Hepatocyte (in vitro differentiated cells): ENCODE data around the gene CD80. TPM values are rescaled to one million over a fixed set of nuclear protein-coding genes. Genes with fewer than 3 reads are reported as not detected.
"Not testable (repeated sequence)": the region's sequence is repeated elsewhere in the genome, so short reads cannot be mapped to it uniquely, and the experiment has no call there.

Source experiments
- DNase-seq: peaks from one replicate; pipeline ENCODE4 v3.0.0-alpha.2; 2016; ENCODE audit warnings: low spot score
- H2AFZ ChIP-seq: fragments of 200-600 bp; sonication (generic); 2 replicates; pipeline ENCODE4 v1.6.0; 2016; ENCODE audit warnings: antibody characterized with exemption, mild to moderate bottlenecking
- H3K27ac ChIP-seq: fragments of 200-600 bp; sonication (generic); 2 replicates; pipeline ENCODE4 v1.5.1; 2016; ENCODE audit warnings: mild to moderate bottlenecking
- H3K27me3 ChIP-seq: fragments of 200-600 bp; sonication (generic); 2 replicates; pipeline ENCODE4 v1.6.1; 2016
- H3K36me3 ChIP-seq: fragments of 200-600 bp; sonication (generic); replicated peaks from 2 replicates; pipeline ENCODE4 v1.5.1; 2016; ENCODE audit warnings: low read depth; ENCODE audit not compliant: insufficient read depth
- H3K4me1 ChIP-seq: fragments of 200-600 bp; sonication (generic); 2 replicates; pipeline ENCODE4 v1.5.1; 2016; ENCODE audit warnings: mild to moderate bottlenecking, moderate library complexity; ENCODE audit not compliant: insufficient read depth
- H3K4me2 ChIP-seq: fragments of 200-600 bp; sonication (generic); 2 replicates; pipeline ENCODE4 v1.6.0; 2016
- H3K4me3 ChIP-seq: fragments of 200-600 bp; sonication (generic); 2 replicates; pipeline ENCODE4 v1.5.1; 2016; ENCODE audit warnings: mild to moderate bottlenecking
- H3K79me2 ChIP-seq: fragments of 200-600 bp; sonication (generic); 2 replicates; pipeline ENCODE4 v1.6.0; 2017; ENCODE audit warnings: mild to moderate bottlenecking
- H3K9me2 ChIP-seq: fragments of 200-600 bp; sonication (generic); replicated peaks from 2 replicates; pipeline ENCODE4 v1.6.0; 2017; ENCODE audit warnings: mild to moderate bottlenecking; ENCODE audit not compliant: insufficient read depth
- H3K9me3 ChIP-seq: fragments of 200-600 bp; sonication (generic); 2 replicates; pipeline ENCODE4 v1.5.1; 2016; ENCODE audit warnings: low read depth, mild to moderate bottlenecking
- H4K20me1 ChIP-seq: fragments of 200-600 bp; sonication (generic); 2 replicates; pipeline ENCODE4 v1.6.0; 2016; ENCODE audit warnings: mild to moderate bottlenecking; ENCODE audit not compliant: insufficient read depth, poor library complexity, severe bottlenecking
- CTCF ChIP-seq: fragments of 200-600 bp; sonication (generic); IDR thresholded peaks from 2 replicates; pipeline ENCODE4 v1.5.1; 2016; ENCODE audit warnings: antibody characterized with exemption, mild to moderate bottlenecking; ENCODE audit not compliant: poor library complexity
- EZH2 ChIP-seq: fragments of 200-600 bp; sonication (generic); IDR thresholded peaks from 2 replicates; pipeline ENCODE4 v1.6.1; 2016; ENCODE audit warnings: antibody characterized with exemption, mild to moderate bottlenecking, borderline replicate concordance
- EZH2phosphoT487 ChIP-seq: fragments of 200-600 bp; sonication (generic); IDR thresholded peaks from one replicate; pipeline ENCODE4 v1.6.1; 2018; ENCODE audit warnings: antibody characterized with exemption, mild to moderate bottlenecking, low read depth, moderate library complexity; ENCODE audit not compliant: unreplicated experiment, severe bottlenecking
- WGBS: methylation state at CpG from one replicate; pipeline ENCODE4 v1.1.6; 2016; ENCODE audit warnings: low lambda C conversion rate; ENCODE audit errors: missing lambda C conversion rate; 5-methylcytosine and 5-hydroxymethylcytosine counted together
- polyA plus RNA-seq: library from polyadenylated mRNA; unstranded; fragments of >200 nt; fragmentation: Nextera tagmentation; extraction: Ambion mirVana; gene quantifications from 2 replicates; pipeline ENCODE4 v1.2.1, GENCODE V29; 2016
- total RNA-seq: library from RNA; depleted of rRNA; stranded (reverse); fragments of >200 nt; gene quantifications from 2 replicates; pipeline ENCODE4 v1.2.3, GENCODE V29; 2014

CD80 gene
- total and polyA plus RNA-seq, 2 experiments from 2014 or later, result 0.07 TPM; not detected in 1

- DNase-seq, result no peak
- Histone ChIP-seq H3K27me3 (peaks cover 1% of the 10 kb centered on the region), H3K4me3 (no peak overlapping the region)
These were observed 37.0 kb upstream of the CD80 start for GRCh38 chr3:119596398-119596797.

GRCh38 chr3:119595639-119596334, 36.4 kb upstream of the CD80 start:
- no peaks in the 10 kb centered on the region for H3K36me3 ChIP-seq
- no peaks in the 10 kb centered on the region for H3K9me3 ChIP-seq
- peaks cover 5% of the 10 kb centered on the region for H3K27me3 ChIP-seq
- no peaks in the 10 kb centered on the region for H3K79me2 ChIP-seq
- H3K4me3 ChIP-seq, result no peak overlapping the region
- peaks cover 16% of the 10 kb centered on the region for H3K4me1 ChIP-seq
- no peaks in the 10 kb centered on the region for H4K20me1 ChIP-seq
- H3K4me2 ChIP-seq, result no peak overlapping the region
- TF ChIP-seq CTCF (no peak), EZH2 (no peak), EZH2phosphoT487 (no peak)
- H3K9me2 ChIP-seq, result no peaks in the 10 kb centered on the region
- 91% methylated on average over 7 of the region's 7 CpGs for WGBS
- no peak for DNase-seq
- no peak overlapping the region for H3K27ac ChIP-seq
- no peak overlapping the region for H2AFZ ChIP-seq

More at GRCh38 chr3:119596398-119596797, 37.0 kb upstream of the CD80 start:
- H3K4me2 ChIP-seq, result no peak overlapping the region
- H3K79me2 ChIP-seq, result no peaks in the 10 kb centered on the region
- H3K9me3 ChIP-seq, result no peaks in the 10 kb centered on the region
- no peaks in the 10 kb centered on the region for H3K9me2 ChIP-seq
- TF ChIP-seq CTCF (no peak), EZH2phosphoT487 (no peak), EZH2 (no peak)
- H3K36me3 ChIP-seq, result no peaks in the 10 kb centered on the region
- H3K27ac ChIP-seq, result no peak overlapping the region
- H3K4me1 ChIP-seq, result peaks cover 16% of the 10 kb centered on the region
- 88% methylated on average over 6 of the region's 6 CpGs for WGBS
- H4K20me1 ChIP-seq, result no peaks in the 10 kb centered on the region
- no peak overlapping the region for H2AFZ ChIP-seq

GRCh38 chr3:119594929-119595328, 35.5 kb upstream of the CD80 start:
- not testable (repeated sequence) for H3K27ac ChIP-seq, H3K27me3 ChIP-seq, H3K9me2 ChIP-seq, H3K79me2 ChIP-seq, H3K4me2 ChIP-seq, H2AFZ ChIP-seq, H3K9me3 ChIP-seq, H4K20me1 ChIP-seq, H3K4me3 ChIP-seq, DNase-seq, H3K36me3 ChIP-seq
- H3K4me1 ChIP-seq, result peaks cover 16% of the 10 kb centered on the region
- 70% methylated on average over 1 of the region's 1 CpG for WGBS

GRCh38 chr3:119594066-119594465, 34.7 kb upstream of the CD80 start:
- no peak overlapping the region for H3K4me2 ChIP-seq
- no peaks in the 10 kb centered on the region for H3K36me3 ChIP-seq
- TF ChIP-seq EZH2 (no peak), EZH2phosphoT487 (no peak), CTCF (no peak)
- DNase-seq, result no peak
- H3K4me3 ChIP-seq, result no peak overlapping the region
- H3K79me2 ChIP-seq, result no peaks in the 10 kb centered on the region
- H3K27me3 ChIP-seq, result peaks cover 5% of the 10 kb centered on the region
- H3K4me1 ChIP-seq, result peaks cover 16% of the 10 kb centered on the region
- H3K9me2 ChIP-seq, result no peaks in the 10 kb centered on the region
- no peaks in the 10 kb centered on the region for H3K9me3 ChIP-seq
- 95% methylated on average over 5 of the region's 5 CpGs for WGBS
- H3K27ac ChIP-seq, result no peak overlapping the region
- no peaks in the 10 kb centered on the region for H4K20me1 ChIP-seq
- no peak overlapping the region for H2AFZ ChIP-seq
